HAP-1 (cell line): ENCODE data around the gene DCP1B.
A peak's percentile ranks its signal among the peaks of the same experiment; 100 is the strongest.

ENCODE experiments used
- DNase-seq, 2 experiments: peaks; one replicate each; pipeline ENCODE4 v3.0.0-alpha.2; 2016 to 2020; ENCODE audit warnings: low spot score in 2 of 2
- H3K27me3 ChIP-seq: fragments of 250-450 bp; sonication (Bioruptor Pico); 2 replicates; pipeline ENCODE4 v1.5.1; 2020; ENCODE audit warnings: low read depth, mild to moderate bottlenecking, moderate library complexity
- H3K36me3 ChIP-seq: fragments of 250-450 bp; sonication (Bioruptor Pico); replicated peaks from 2 replicates; pipeline ENCODE4 v1.5.1; 2020; ENCODE audit warnings: mild to moderate bottlenecking
- H3K4me1 ChIP-seq: fragments of 250-450 bp; sonication (Bioruptor Pico); 2 replicates; pipeline ENCODE4 v1.5.1; 2020; ENCODE audit warnings: mild to moderate bottlenecking
- H3K4me3 ChIP-seq: fragments of 250-450 bp; sonication (Bioruptor Pico); 2 replicates; pipeline ENCODE4 v1.5.1; 2020; ENCODE audit warnings: mild to moderate bottlenecking, moderate library complexity
- H3K9me3 ChIP-seq: fragments of 250-450 bp; sonication (Bioruptor Pico); 2 replicates; pipeline ENCODE4 v1.5.1; 2020; ENCODE audit warnings: mild to moderate bottlenecking, moderate library complexity
- in situ Hi-C: fragments of 300-500 bp; cut with MboI; formaldehyde crosslinking; loops from 3 replicates; pipeline ENCODE4 v1.14.3; 2020; ENCODE audit warnings: low sequenced_read_pairs, inconsistent platforms, mixed read lengths

The DCP1B gene

GRCh38 chr12:1920971-1921370 is 83.3 kb downstream of the DCP1B start:
- Histone ChIP-seq H3K4me3 (no peak overlapping the region), H3K9me3 (no peaks in the 10 kb centered on the region), H3K4me1 (no peaks in the 10 kb centered on the region), H3K36me3 (no peaks in the 10 kb centered on the region), H3K27me3 (no peaks in the 10 kb centered on the region)
- DNase-seq = no peak
- in situ Hi-C loops = no loop called here

- H3K36me3 ChIP-seq = no peaks in the 10 kb centered on the region
- H3K27me3 ChIP-seq = no peaks in the 10 kb centered on the region
- in situ Hi-C loops = no loop called here
- H3K4me1 ChIP-seq = no peaks in the 10 kb centered on the region
- H3K9me3 ChIP-seq = no peaks in the 10 kb centered on the region
- no peak for DNase-seq
- no peak overlapping the region for H3K4me3 ChIP-seq
Measured at GRCh38 chr12:1920436-1920835, 83.8 kb downstream of the DCP1B start.

- in situ Hi-C loops = no loop called here
- H3K4me3 ChIP-seq = no peak overlapping the region
- H3K36me3 ChIP-seq = no peaks in the 10 kb centered on the region
- no peak for DNase-seq
- H3K4me1 ChIP-seq = no peaks in the 10 kb centered on the region
- H3K9me3 ChIP-seq = no peaks in the 10 kb centered on the region
- no peaks in the 10 kb centered on the region for H3K27me3 ChIP-seq
Measured at GRCh38 chr12:1919763-1920162, 84.5 kb downstream of the DCP1B start.

- DNase-seq = no peak
- Histone ChIP-seq H3K27me3 (no peaks in the 10 kb centered on the region), H3K36me3 (no peaks in the 10 kb centered on the region), H3K4me1 (no peaks in the 10 kb centered on the region), H3K9me3 (no peaks in the 10 kb centered on the region), H3K4me3 (no peak overlapping the region)
- in situ Hi-C loops = no loop called here
Measured at GRCh38 chr12:1919284-1919683, 85.0 kb downstream of the DCP1B start.

GRCh38 chr12:1918884-1919236 is 85.4 kb downstream of the DCP1B start:
- DNase-seq = no peak
- Histone ChIP-seq H3K9me3 (no peaks in the 10 kb centered on the region), H3K27me3 (no peaks in the 10 kb centered on the region), H3K4me3 (no peak overlapping the region), H3K4me1 (no peaks in the 10 kb centered on the region), H3K36me3 (no peaks in the 10 kb centered on the region)
- in situ Hi-C loops = no loop called here

- in situ Hi-C loops = no loop called here
- peak in 1 of 2 experiments; percentile 30 for DNase-seq
- Histone ChIP-seq H3K4me3 (no peak within 1 kb of the TSS), H3K4me1 (no peaks in the 10 kb centered on the region), H3K36me3 (no peaks in the 10 kb centered on the region), H3K27me3 (no peaks in the 10 kb centered on the region), H3K9me3 (no peaks in the 10 kb centered on the region)
Measured at GRCh38 chr12:1918081-1918883, 86.0 kb downstream of the DCP1B start, which contains the start of gene CACNA2D4. Gene CACNA2D4 (minus strand): TSS chr12:1918652. CDS start chr12:1918473, 179 bp downstream.

GRCh38 chr12:1917172-1918070 is 86.8 kb downstream of the DCP1B start:
- no peaks in the 10 kb centered on the region for H3K4me1 ChIP-seq
- H3K27me3 ChIP-seq = no peaks in the 10 kb centered on the region
- H3K36me3 ChIP-seq = no peaks in the 10 kb centered on the region
- DNase-seq = no peak
- H3K4me3 ChIP-seq = no peak overlapping the region
- in situ Hi-C loops = no loop called here
- no peaks in the 10 kb centered on the region for H3K9me3 ChIP-seq

GRCh38 chr12:1916371-1917171 is 87.7 kb downstream of the DCP1B start:
- Histone ChIP-seq H3K4me3 (no peak overlapping the region), H3K4me1 (no peaks in the 10 kb centered on the region), H3K9me3 (no peaks in the 10 kb centered on the region), H3K27me3 (no peaks in the 10 kb centered on the region), H3K36me3 (no peaks in the 10 kb centered on the region)
- in situ Hi-C loops = no loop called here
- DNase-seq = no peak

- H3K4me3 ChIP-seq = no peak overlapping the region
- in situ Hi-C loops = no loop called here
- no peaks in the 10 kb centered on the region for H3K27me3 ChIP-seq
- peak in 1 of 2 experiments; percentile 3 for DNase-seq
- no peaks in the 10 kb centered on the region for H3K4me1 ChIP-seq
- H3K36me3 ChIP-seq = no peaks in the 10 kb centered on the region
- no peaks in the 10 kb centered on the region for H3K9me3 ChIP-seq
Measured at GRCh38 chr12:1915082-1915968, 88.9 kb downstream of the DCP1B start.

- no peak overlapping the region for H3K4me3 ChIP-seq
- DNase-seq = no peak
- H3K36me3 ChIP-seq = no peaks in the 10 kb centered on the region
- in situ Hi-C loops = no loop called here
- no peaks in the 10 kb centered on the region for H3K9me3 ChIP-seq
- no peaks in the 10 kb centered on the region for H3K4me1 ChIP-seq
- no peaks in the 10 kb centered on the region for H3K27me3 ChIP-seq
Measured at GRCh38 chr12:1914114-1914911, 89.9 kb downstream of the DCP1B start.

GRCh38 chr12:1913377-1914113 is 90.7 kb downstream of the DCP1B start:
- peak in 1 of 2 experiments; percentile 7 for DNase-seq
- H3K4me1 ChIP-seq = no peaks in the 10 kb centered on the region
- no peaks in the 10 kb centered on the region for H3K9me3 ChIP-seq
- no peak overlapping the region for H3K4me3 ChIP-seq
- in situ Hi-C loops = no loop called here
- no peaks in the 10 kb centered on the region for H3K36me3 ChIP-seq
- no peaks in the 10 kb centered on the region for H3K27me3 ChIP-seq
